ENCODE results near the gene ELOVL1. TPM values are rescaled to one million over a fixed set of nuclear protein-coding genes. Genes with fewer than 3 reads are reported as not detected.

Gene ELOVL1
- total RNA-seq, 4 donors from 2014 or later: 48.6 to 66.6 (median 50.8) TPM

GRCh38 chr1:43345120-43345519, 22.7 kb downstream of the ELOVL1 start:
- TF ChIP-seq, protein P1, sequence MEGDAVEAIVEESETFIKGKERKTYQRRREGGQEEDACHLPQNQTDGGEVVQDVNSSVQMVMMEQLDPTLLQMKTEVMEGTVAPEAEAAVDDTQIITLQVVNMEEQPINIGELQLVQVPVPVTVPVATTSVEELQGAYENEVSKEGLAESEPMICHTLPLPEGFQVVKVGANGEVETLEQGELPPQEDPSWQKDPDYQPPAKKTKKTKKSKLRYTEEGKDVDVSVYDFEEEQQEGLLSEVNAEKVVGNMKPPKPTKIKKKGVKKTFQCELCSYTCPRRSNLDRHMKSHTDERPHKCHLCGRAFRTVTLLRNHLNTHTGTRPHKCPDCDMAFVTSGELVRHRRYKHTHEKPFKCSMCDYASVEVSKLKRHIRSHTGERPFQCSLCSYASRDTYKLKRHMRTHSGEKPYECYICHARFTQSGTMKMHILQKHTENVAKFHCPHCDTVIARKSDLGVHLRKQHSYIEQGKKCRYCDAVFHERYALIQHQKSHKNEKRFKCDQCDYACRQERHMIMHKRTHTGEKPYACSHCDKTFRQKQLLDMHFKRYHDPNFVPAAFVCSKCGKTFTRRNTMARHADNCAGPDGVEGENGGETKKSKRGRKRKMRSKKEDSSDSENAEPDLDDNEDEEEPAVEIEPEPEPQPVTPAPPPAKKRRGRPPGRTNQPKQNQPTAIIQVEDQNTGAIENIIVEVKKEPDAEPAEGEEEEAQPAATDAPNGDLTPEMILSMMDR (IDR thresholded peaks at IDR 0.05): no peak
- TF ChIP-seq EP300 (IDR thresholded peaks at IDR 0.05) (no peak), POLR2A (IDR thresholded peaks at IDR 0.05) (no peak)
- Histone ChIP-seq H3K9me3 (no peaks in the 10 kb centered on the region), H3K4me1 (peaks cover 0 to 20% (median 0%) of the 10 kb centered on the region in 4 donors), H3K27ac (peak overlapping the region in 2 of 4 donors; percentile 4 to 29), H3K36me3 (no peaks in the 10 kb centered on the region), H3K27me3 (no peaks in the 10 kb centered on the region), H3K4me3 (no peak overlapping the region)
- no peak for DNase-seq (ENCODE audit: low spot score in 2 of 2)
- WGBS, 2 donors: 55 to 65% methylated on average over 3 of the region's 3 CpGs

GRCh38 chr1:43344267-43344850, 23.5 kb downstream of the ELOVL1 start:
- WGBS, 2 donors: 61 to 73% methylated on average over 4 of the region's 4 CpGs
- no peaks in the 10 kb centered on the region for H3K9me3 ChIP-seq
- peak overlapping the region in 1 of 4 donors; percentile 4 for H3K27ac ChIP-seq
- no peaks in the 10 kb centered on the region for H3K36me3 ChIP-seq
- no peaks in the 10 kb centered on the region for H3K27me3 ChIP-seq
- DNase-seq (ENCODE audit: low spot score in 2 of 2): no peak
- peaks cover 0 to 12% (median 0%) of the 10 kb centered on the region in 4 donors for H3K4me1 ChIP-seq
- no peak overlapping the region for H3K4me3 ChIP-seq
- TF ChIP-seq EP300 (IDR thresholded peaks at IDR 0.05): no peak
- no peak for TF ChIP-seq POLR2A (IDR thresholded peaks at IDR 0.05)
- TF ChIP-seq, protein P1 (IDR thresholded peaks at IDR 0.05): no peak

GRCh38 chr1:43340559-43340958, 27.3 kb downstream of the ELOVL1 start:
- TF ChIP-seq, protein P1 (IDR thresholded peaks at IDR 0.05): no peak
- TF ChIP-seq EP300 (IDR thresholded peaks at IDR 0.05): no peak
- no peak for TF ChIP-seq POLR2A (IDR thresholded peaks at IDR 0.05)
- Histone ChIP-seq H3K4me1 (no peaks in the 10 kb centered on the region), H3K27ac (no peak overlapping the region), H3K9me3 (no peaks in the 10 kb centered on the region), H3K4me3 (no peak overlapping the region), H3K36me3 (no peaks in the 10 kb centered on the region), H3K27me3 (no peaks in the 10 kb centered on the region)
- DNase-seq (ENCODE audit: low spot score in 2 of 2): no peak
- WGBS, 2 donors: 60% methylated on average over 1 of the region's 1 CpG

DNA sequence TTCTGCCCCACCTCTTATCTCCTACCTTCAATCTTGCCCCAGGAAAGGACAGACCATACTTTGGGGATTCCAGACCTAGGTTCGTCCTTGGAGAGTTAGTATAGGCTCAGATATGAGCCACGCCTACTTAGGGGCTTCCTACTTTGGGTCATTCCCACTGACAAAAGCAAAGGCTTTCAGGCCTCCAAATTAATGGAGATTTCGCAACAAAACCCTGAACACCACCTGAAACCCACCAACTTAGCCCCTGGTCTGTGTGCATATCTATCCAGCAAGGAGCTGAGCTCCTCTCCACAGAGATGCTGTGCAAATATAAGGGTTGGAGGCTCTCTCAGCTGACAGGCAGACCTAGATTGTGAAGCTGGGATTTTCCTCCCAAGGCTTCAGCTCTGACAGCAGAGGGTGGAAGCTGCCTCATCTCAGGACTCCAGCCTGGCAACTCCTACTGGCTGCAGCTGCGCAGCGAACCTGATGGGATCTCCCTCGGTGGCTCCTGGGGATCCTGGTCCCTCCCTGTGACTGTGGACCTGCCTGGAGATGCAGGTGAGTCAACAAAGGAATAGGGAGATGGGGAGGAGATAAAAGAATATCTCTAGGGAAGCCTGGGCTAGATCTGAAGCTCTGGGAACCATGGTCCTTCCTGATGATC, 28.1 kb downstream of the ELOVL1 start:
- H3K9me3 ChIP-seq: no peaks in the 10 kb centered on the region
- no peak for DNase-seq (ENCODE audit: low spot score in 2 of 2)
- TF ChIP-seq POLR2A (IDR thresholded peaks at IDR 0.05): no peak
- no peak for TF ChIP-seq EP300 (IDR thresholded peaks at IDR 0.05)
- TF ChIP-seq, protein P1 (IDR thresholded peaks at IDR 0.05): no peak
- no peaks in the 10 kb centered on the region for H3K36me3 ChIP-seq
- no peak overlapping the region for H3K4me3 ChIP-seq
- WGBS, 2 donors: 93 to 97% methylated on average over 6 of the region's 6 CpGs
- H3K27ac ChIP-seq: no peak overlapping the region
- no peaks in the 10 kb centered on the region for H3K4me1 ChIP-seq
- H3K27me3 ChIP-seq: no peaks in the 10 kb centered on the region

DNA sequence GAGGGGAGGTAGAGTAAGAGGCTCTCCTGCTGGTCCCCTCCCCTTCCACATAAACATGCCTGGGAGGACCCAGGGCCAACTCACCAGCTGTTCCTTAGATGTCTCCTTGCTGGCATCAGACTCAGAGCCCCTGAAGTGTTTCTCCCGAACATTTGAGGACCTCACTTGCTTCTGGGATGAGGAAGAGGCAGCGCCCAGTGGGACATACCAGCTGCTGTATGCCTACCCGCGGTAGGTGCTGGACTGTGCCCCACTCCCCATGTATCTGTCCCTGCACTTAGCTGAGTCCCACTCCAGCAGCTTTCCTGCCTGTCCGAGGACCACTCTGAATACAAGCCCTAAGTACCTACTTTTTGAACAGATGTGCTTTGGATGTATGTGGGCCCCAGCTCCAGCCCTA, 29.8 kb downstream of the ELOVL1 start:
- DNase-seq (ENCODE audit: low spot score in 2 of 2): no peak
- no peaks in the 10 kb centered on the region for H3K27me3 ChIP-seq

More for the DNA sequence above, 29.8 kb downstream of the ELOVL1 start:
- 71 to 82% methylated on average over 5 of the region's 5 CpGs for WGBS, 2 donors
- Histone ChIP-seq H3K4me1 (no peaks in the 10 kb centered on the region), H3K36me3 (no peaks in the 10 kb centered on the region), H3K27ac (no peak overlapping the region), H3K4me3 (no peak overlapping the region), H3K9me3 (no peaks in the 10 kb centered on the region)
- TF ChIP-seq POLR2A (IDR thresholded peaks at IDR 0.05): no peak
- TF ChIP-seq, protein P1 (IDR thresholded peaks at IDR 0.05): no peak
- no peak for TF ChIP-seq EP300 (IDR thresholded peaks at IDR 0.05)

Measured in tibial nerve (tissue), 4 donors.